ENCODE data around the gene POU6F2. TPM values are rescaled to one million over a fixed set of nuclear protein-coding genes. Genes with fewer than 3 reads are reported as not detected.

The POU6F2 gene
- total RNA-seq, 1 experiment from 2014 or later: 2.9 TPM

- no peak overlapping the region for H3K27ac Mint-ChIP-seq
- TF ChIP-seq AFF4 (CRISPR knock-in tag; IDR thresholded peaks at IDR 0.05; ENCODE audit: borderline replicate concordance): no peak
- TF ChIP-seq HMGXB4 (CRISPR knock-in tag; IDR thresholded peaks at IDR 0.05): no peak
- no peak for TF ChIP-seq TEAD1 (CRISPR knock-in tag; IDR thresholded peaks at IDR 0.05)
- TF ChIP-seq ZNF263 (CRISPR knock-in tag; IDR thresholded peaks at IDR 0.05; ENCODE audit: low read depth): no peak
- TF ChIP-seq ESRRA (CRISPR knock-in tag; IDR thresholded peaks at IDR 0.05; ENCODE audit: borderline replicate concordance): no peak
- TF ChIP-seq AR (CRISPR knock-in tag; IDR thresholded peaks at IDR 0.05): no peak
- TF ChIP-seq ELF4 (CRISPR knock-in tag; IDR thresholded peaks at IDR 0.05; ENCODE audit: low read depth): no peak
- no peak for TF ChIP-seq ZNF396 (CRISPR knock-in tag; IDR thresholded peaks at IDR 0.05; ENCODE audit: borderline replicate concordance)
- no peak for TF ChIP-seq E2F5 (CRISPR knock-in tag; IDR thresholded peaks at IDR 0.05)
- no peak for TF ChIP-seq CREM (CRISPR knock-in tag; IDR thresholded peaks at IDR 0.05)
- no peak for TF ChIP-seq IRF2 (CRISPR knock-in tag; IDR thresholded peaks at IDR 0.05; ENCODE audit: borderline replicate concordance, low read depth)
- no peak for TF ChIP-seq ATF1 (CRISPR knock-in tag; IDR thresholded peaks at IDR 0.05)
- no peak for TF ChIP-seq ZMAT4 (CRISPR knock-in tag; IDR thresholded peaks at IDR 0.05)
- TF ChIP-seq FOXJ3 (CRISPR knock-in tag; IDR thresholded peaks at IDR 0.05; ENCODE audit: borderline replicate concordance): no peak
- no peak for TF ChIP-seq ATF2 (CRISPR knock-in tag; IDR thresholded peaks at IDR 0.05; ENCODE audit: borderline replicate concordance, low read depth)
- no peak for TF ChIP-seq SMAD3 (CRISPR knock-in tag; IDR thresholded peaks at IDR 0.05; ENCODE audit: borderline replicate concordance)
- TF ChIP-seq CBFB (CRISPR knock-in tag; IDR thresholded peaks at IDR 0.05; ENCODE audit: low read depth): no peak
- CTCF ChIA-PET: interaction anchor here (1.5 kb wide), 1 partner anchor 27 kb away, joined by 4 read pairs; no protein-coding TSS in a partner anchor
- H3K4me1 Mint-ChIP-seq: no peaks in the 10 kb centered on the region
- POLR2A ChIA-PET: no interaction called here
- DNase-seq (ENCODE audit: low spot score): no peak
- ATAC-seq: no peak
- H3K27me3 Mint-ChIP-seq (ENCODE audit: low read depth): no peaks in the 10 kb centered on the region
- H3K36me3 Mint-ChIP-seq: no peaks in the 10 kb centered on the region
- no peak overlapping the region for H3K4me3 Mint-ChIP-seq
- H3K9me3 Mint-ChIP-seq: peaks cover 15% of the 10 kb centered on the region
These were observed 503.2 kb downstream of the POU6F2 start for GRCh38 chr7:39480901-39481300.
